Measurements from ENCODE around the gene CIZ1.
"Not testable (repeated sequence)": the region's sequence is repeated elsewhere in the genome, so short reads cannot be mapped to it uniquely, and the experiment has no call there.

CIZ1 gene

GRCh38 chr9:128141604-128142003, 49.8 kb downstream of the CIZ1 start:
- no peaks in the 10 kb centered on the region for H3K4me1 ChIP-seq
- no peak for DNase-seq
- H3K9me3 ChIP-seq = no peaks in the 10 kb centered on the region

GRCh38 chr9:128139621-128140020, 51.8 kb downstream of the CIZ1 start:
- no peak for DNase-seq
- Histone ChIP-seq H3K4me3 (no peak overlapping the region), H3K4me1 (peaks cover 0 to 5% (median 0%) of the 10 kb centered on the region in 4 donors), H3K27ac (no peak overlapping the region), H3K9me3 (no peaks in the 10 kb centered on the region), H3K36me3 (no peaks in the 10 kb centered on the region), H3K27me3 (peaks cover 0 to 2% of the 10 kb centered on the region in 2 donors)
- intact Hi-C loops (cut with DNase I; ENCODE audit: low total_unique reads) = no loop called here
- TF ChIP-seq CTCF (IDR thresholded peaks at IDR 0.05) = no peak

More at GRCh38 chr9:128141604-128142003, 49.8 kb downstream of the CIZ1 start:
- Histone ChIP-seq H3K4me3 (no peak overlapping the region), H3K27ac (no peak overlapping the region), H3K27me3 (peaks cover 0 to 2% of the 10 kb centered on the region in 2 donors), H3K36me3 (no peaks in the 10 kb centered on the region)
- no peak for TF ChIP-seq CTCF (IDR thresholded peaks at IDR 0.05)
- intact Hi-C loops (cut with DNase I; ENCODE audit: low total_unique reads) = no loop called here

- peaks cover 0 to 2% of the 10 kb centered on the region in 2 donors for H3K27me3 ChIP-seq
- no peak for DNase-seq
- H3K4me3 ChIP-seq = no peak overlapping the region
- peaks cover 0 to 5% (median 0%) of the 10 kb centered on the region in 4 donors for H3K4me1 ChIP-seq
- no peaks in the 10 kb centered on the region for H3K9me3 ChIP-seq
- TF ChIP-seq CTCF (IDR thresholded peaks at IDR 0.05) = no peak
- H3K27ac ChIP-seq = no peak overlapping the region
- intact Hi-C loops (cut with DNase I; ENCODE audit: low total_unique reads) = no loop called here
- H3K36me3 ChIP-seq = no peaks in the 10 kb centered on the region
Observed at GRCh38 chr9:128138001-128138400, 53.4 kb downstream of the CIZ1 start.

GRCh38 chr9:128136816-128137793, 54.3 kb downstream of the CIZ1 start:
- DNase-seq = no peak
- Histone ChIP-seq H3K36me3 (no peaks in the 10 kb centered on the region), H3K27me3 (peaks cover 0 to 2% of the 10 kb centered on the region in 2 donors), H3K27ac (no peak overlapping the region), H3K9me3 (no peaks in the 10 kb centered on the region), H3K4me3 (no peak overlapping the region), H3K4me1 (peaks cover 0 to 5% (median 0%) of the 10 kb centered on the region in 4 donors)
- no peak for TF ChIP-seq CTCF (IDR thresholded peaks at IDR 0.05)
- intact Hi-C loops (cut with DNase I; ENCODE audit: low total_unique reads) = no loop called here

GRCh38 chr9:128135561-128135960, 55.8 kb downstream of the CIZ1 start:
- H3K9me3 ChIP-seq; H3K27ac ChIP-seq; intact Hi-C loops (cut with DNase I; ENCODE audit: low total_unique reads); DNase-seq; H3K4me3 ChIP-seq; H3K36me3 ChIP-seq; H3K27me3 ChIP-seq; H3K4me1 ChIP-seq: not testable (repeated sequence)

GRCh38 chr9:128132139-128132538, 59.2 kb downstream of the CIZ1 start:
- H3K27ac ChIP-seq; H3K4me3 ChIP-seq; H3K9me3 ChIP-seq; intact Hi-C loops (cut with DNase I; ENCODE audit: low total_unique reads); H3K36me3 ChIP-seq; H3K27me3 ChIP-seq; DNase-seq: not testable (repeated sequence)
- peaks cover 0 to 19% (median 7%) of the 10 kb centered on the region in 4 donors for H3K4me1 ChIP-seq

- H3K36me3 ChIP-seq; H3K27ac ChIP-seq; H3K4me3 ChIP-seq; intact Hi-C loops (cut with DNase I; ENCODE audit: low total_unique reads); H3K27me3 ChIP-seq; H3K9me3 ChIP-seq; DNase-seq: not testable (repeated sequence)
- peaks cover 0 to 26% (median 14%) of the 10 kb centered on the region in 4 donors for H3K4me1 ChIP-seq
Observed at GRCh38 chr9:128131346-128131745, 60.0 kb downstream of the CIZ1 start.

GRCh38 chr9:128130651-128131050, 60.7 kb downstream of the CIZ1 start:
- H3K36me3 ChIP-seq; DNase-seq; H3K27ac ChIP-seq; intact Hi-C loops (cut with DNase I; ENCODE audit: low total_unique reads); H3K4me3 ChIP-seq; H3K27me3 ChIP-seq; H3K9me3 ChIP-seq: not testable (repeated sequence)
- peaks cover 0 to 30% (median 20%) of the 10 kb centered on the region in 4 donors for H3K4me1 ChIP-seq

Measured in tibial artery (tissue), 4 donors.